ENCODE results near the gene RCBTB2.

RCBTB2 gene

GRCh38 chr13:48443442-48444208 lies 89.3 kb downstream of the RCBTB2 start:
- H3K4me3 ChIP-seq (ENCODE audit: low read length) = no peak overlapping the region
- no peak for DNase-seq (ENCODE audit: low read depth)

More at GRCh38 chr13:48443442-48444208, 89.3 kb downstream of the RCBTB2 start:
- TF ChIP-seq, protein P1, sequence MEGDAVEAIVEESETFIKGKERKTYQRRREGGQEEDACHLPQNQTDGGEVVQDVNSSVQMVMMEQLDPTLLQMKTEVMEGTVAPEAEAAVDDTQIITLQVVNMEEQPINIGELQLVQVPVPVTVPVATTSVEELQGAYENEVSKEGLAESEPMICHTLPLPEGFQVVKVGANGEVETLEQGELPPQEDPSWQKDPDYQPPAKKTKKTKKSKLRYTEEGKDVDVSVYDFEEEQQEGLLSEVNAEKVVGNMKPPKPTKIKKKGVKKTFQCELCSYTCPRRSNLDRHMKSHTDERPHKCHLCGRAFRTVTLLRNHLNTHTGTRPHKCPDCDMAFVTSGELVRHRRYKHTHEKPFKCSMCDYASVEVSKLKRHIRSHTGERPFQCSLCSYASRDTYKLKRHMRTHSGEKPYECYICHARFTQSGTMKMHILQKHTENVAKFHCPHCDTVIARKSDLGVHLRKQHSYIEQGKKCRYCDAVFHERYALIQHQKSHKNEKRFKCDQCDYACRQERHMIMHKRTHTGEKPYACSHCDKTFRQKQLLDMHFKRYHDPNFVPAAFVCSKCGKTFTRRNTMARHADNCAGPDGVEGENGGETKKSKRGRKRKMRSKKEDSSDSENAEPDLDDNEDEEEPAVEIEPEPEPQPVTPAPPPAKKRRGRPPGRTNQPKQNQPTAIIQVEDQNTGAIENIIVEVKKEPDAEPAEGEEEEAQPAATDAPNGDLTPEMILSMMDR (IDR thresholded peaks at IDR 0.05; ENCODE audit: insufficient read depth, low read depth, low read length, missing control alignments) = no peak

Measured in epithelial cell of esophagus (primary cell).